OCI-LY7 (cell line): ENCODE results near the gene LDLRAP1. TPM values are rescaled to one million over a fixed set of nuclear protein-coding genes. Genes with fewer than 3 reads are reported as not detected.

ENCODE experiments used
- BruUV-seq: library from RNA; stranded (reverse); fragments of 400-500 nt; replicated peaks from 2 replicates; lab custom pipeline; 2021; lab: Mats Ljungman, UMichigan
- CTCF ChIA-PET: fragments of 300-600 bp; sonication (Branson Sonifier 250); formaldehyde crosslinking; loops from one replicate; lab custom pipeline; 2022; ENCODE audit warnings: antibody characterized with exemption; ENCODE audit not compliant: unreplicated experiment; lab: Charles Lee
- POLR2A ChIA-PET: fragments of 300-600 bp; sonication (Branson Sonifier 250); formaldehyde crosslinking; loops from one replicate; lab custom pipeline; 2022; ENCODE audit warnings: antibody characterized with exemption; lab: Charles Lee
- DNase-seq: peaks from one replicate; pipeline ENCODE4 v3.0.0-alpha.2; 2015; ENCODE audit warnings: low spot score
- H2AFZ ChIP-seq: fragments of 200-600 bp; sonication (generic), shearing (Covaris generic); 2 replicates; pipeline ENCODE4 v1.6.1; 2014; ENCODE audit warnings: mild to moderate bottlenecking, antibody characterized with exemption, low read length, moderate library complexity
- H3K27ac ChIP-seq: fragments of 200-600 bp; sonication (generic); 2 replicates; pipeline ENCODE4 v1.5.1; 2014; ENCODE audit warnings: mixed run types, low read depth, mild to moderate bottlenecking, moderate library complexity, low read length, inconsistent platforms; ENCODE audit not compliant: poor library complexity, severe bottlenecking
- H3K36me3 ChIP-seq: fragments of 200-600 bp; sonication (generic); 2 replicates; pipeline ENCODE4 v1.6.1; 2014; ENCODE audit warnings: mild to moderate bottlenecking, antibody characterized with exemption, low read length, moderate library complexity, mixed read lengths; ENCODE audit not compliant: insufficient read depth
- H3K4me1 ChIP-seq: fragments of 200-600 bp; sonication (generic); 2 replicates; pipeline ENCODE4 v1.5.1; 2014; ENCODE audit warnings: mild to moderate bottlenecking, low read length; ENCODE audit not compliant: insufficient read depth, poor library complexity, severe bottlenecking
- H3K4me2 ChIP-seq: fragments of 200-600 bp; sonication (generic); 2 replicates; pipeline ENCODE4 v1.6.1; 2014; ENCODE audit warnings: mild to moderate bottlenecking, low read length
- H3K4me3 ChIP-seq: fragments of 200-600 bp; sonication (generic); 2 replicates; pipeline ENCODE4 v1.5.1; 2014; ENCODE audit warnings: mild to moderate bottlenecking, low read depth, low read length; ENCODE audit not compliant: poor library complexity, severe bottlenecking
- H3K79me2 ChIP-seq: fragments of 200-600 bp; sonication (generic); 2 replicates; pipeline ENCODE4 v1.6.1; 2016; ENCODE audit warnings: low read depth, mild to moderate bottlenecking, low read length, moderate library complexity, mixed read lengths; ENCODE audit not compliant: insufficient read depth
- H3K9me2 ChIP-seq: fragments of 200-600 bp; sonication (generic); 2 replicates; pipeline ENCODE4 v1.6.1; 2016; ENCODE audit warnings: mild to moderate bottlenecking, low read length, mixed read lengths; ENCODE audit not compliant: insufficient read depth
- H3K9me3 ChIP-seq: fragments of 200-600 bp; sonication (generic); 2 replicates; pipeline ENCODE4 v1.6.1; 2014; ENCODE audit warnings: mild to moderate bottlenecking, mixed run types, low read length, mixed read lengths
- H4K20me1 ChIP-seq: fragments of 200-600 bp; sonication (generic); 2 replicates; pipeline ENCODE4 v1.6.1; 2014; ENCODE audit warnings: mild to moderate bottlenecking, antibody characterized with exemption, low read length, moderate library complexity, mixed read lengths; ENCODE audit not compliant: insufficient read depth
- CTCF ChIP-seq: fragments of 200-600 bp; sonication (generic); conservative IDR thresholded peaks from 2 replicates; pipeline ENCODE4 v1.5.1; 2014; ENCODE audit warnings: mild to moderate bottlenecking, antibody characterized with exemption, low read length, moderate library complexity, mixed read lengths
- EZH2phosphoT487 ChIP-seq: fragments of 200-600 bp; sonication (generic); IDR thresholded peaks from 2 replicates; pipeline ENCODE4 v1.6.1; 2018; ENCODE audit warnings: low read depth, borderline replicate concordance, mild to moderate bottlenecking, mixed run types, antibody characterized with exemption, low read length, moderate library complexity, mixed read lengths
- intact Hi-C: fragments of 100-400 bp; cut with micrococcal nuclease; formaldehyde crosslinking; loops from one replicate; pipeline ENCODE4 v1.10.0; 2022; ENCODE audit not compliant: unreplicated experiment
- total RNA-seq, 2 experiments: library from RNA; depleted of rRNA in 1 of 2; stranded (reverse); fragments of >200 nt in 1 of 2; shearing (Covaris generic) in 1 of 2; gene quantifications; 2 replicates each; pipeline ENCODE4 v1.2.3, GENCODE V29; 2014 to 2022

LDLRAP1 gene
- total RNA-seq, 2 experiments from 2014 or later: 14.9 to 36.2 TPM

GRCh38 chr1:25580927-25581326, 37.5 kb downstream of the LDLRAP1 start:
- DNase-seq: peak; percentile 55
- H3K4me1 ChIP-seq: peaks cover 41% of the 10 kb centered on the region
- intact Hi-C loops: no loop called here
- peak; percentile 64 for TF ChIP-seq CTCF
- TF ChIP-seq EZH2phosphoT487: no peak
- H3K4me2 ChIP-seq: peak overlapping the region; percentile 18
- H3K36me3 ChIP-seq: no peaks in the 10 kb centered on the region
- H3K9me3 ChIP-seq: no peaks in the 10 kb centered on the region
- no TSS peak for BruUV-seq
- H4K20me1 ChIP-seq: no peaks in the 10 kb centered on the region
- peak overlapping the region; percentile 80 for H2AFZ ChIP-seq
- H3K27ac ChIP-seq: no peak overlapping the region
- CTCF ChIA-PET: no interaction called here
- no peaks in the 10 kb centered on the region for H3K79me2 ChIP-seq
- H3K9me2 ChIP-seq: no peaks in the 10 kb centered on the region
- POLR2A ChIA-PET: no interaction called here
- H3K4me3 ChIP-seq: no peak overlapping the region

GRCh38 chr1:25581764-25582163, 38.4 kb downstream of the LDLRAP1 start:
- H3K4me1 ChIP-seq: peaks cover 49% of the 10 kb centered on the region
- H3K9me3 ChIP-seq: no peaks in the 10 kb centered on the region
- H4K20me1 ChIP-seq: no peaks in the 10 kb centered on the region
- no peak overlapping the region for H3K27ac ChIP-seq
- no peak overlapping the region for H3K4me3 ChIP-seq
- DNase-seq: no peak
- H3K9me2 ChIP-seq: no peaks in the 10 kb centered on the region
- H3K79me2 ChIP-seq: no peaks in the 10 kb centered on the region
- no peak overlapping the region for H3K4me2 ChIP-seq
- CTCF ChIA-PET: interaction anchor here (0.7 kb wide), 1 partner anchor 9 kb away, joined by 3 read pairs; no protein-coding TSS in a partner anchor
- H3K36me3 ChIP-seq: no peaks in the 10 kb centered on the region
- H2AFZ ChIP-seq: peak overlapping the region; percentile 80; the same call in 1 of the 2 replicates
- no TSS peak for BruUV-seq
- no peak for TF ChIP-seq EZH2phosphoT487
- no peak for TF ChIP-seq CTCF
- intact Hi-C loops: no loop called here
- POLR2A ChIA-PET: interaction anchor here (0.5 kb wide), 1 partner anchor 84 kb away, joined by 3 read pairs; no protein-coding TSS in a partner anchor
